ENCODE measurements around the gene PRSS12. TPM values are rescaled to one million over a fixed set of nuclear protein-coding genes. Genes with fewer than 3 reads are reported as not detected.

Gene PRSS12
- total and polyA plus RNA-seq, 2 donors (not counting 1 experiment from before 2014, with no cell fraction given): not detected

DNA sequence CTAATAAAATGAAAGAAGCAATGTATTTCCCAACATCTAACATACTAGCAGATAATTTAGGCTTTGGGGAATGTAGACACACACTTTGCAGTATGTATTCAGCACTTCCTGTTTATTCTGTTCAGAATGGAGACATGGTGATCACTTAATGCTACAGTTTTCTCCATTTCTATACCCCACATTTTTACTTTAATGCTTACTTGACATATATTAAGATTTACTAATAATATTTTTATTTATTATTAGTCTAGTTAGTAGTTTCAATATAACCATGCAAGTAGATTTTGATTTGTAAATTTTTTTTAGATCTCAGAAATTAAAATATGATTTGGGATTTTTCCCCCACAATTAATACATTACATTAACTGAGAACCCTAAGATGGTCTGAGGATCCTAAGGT, 98.4 kb downstream of the PRSS12 start:
- H3K4me3 ChIP-seq (ENCODE audit: control extremely low read depth in 1 of 5, extremely low read depth in 1 of 5, insufficient read depth in 1 of 5, low read depth in 2 of 5, low read length in 4 of 5): no peak overlapping the region
- Mint-ChIP-seq H3K9me3 (ENCODE audit: insufficient read depth) (peaks cover 6% of the 10 kb centered on the region), H3K4me1 (no peaks in the 10 kb centered on the region), H3K4me3 (no peak overlapping the region), H3K27ac (no peak overlapping the region), H3K27me3 (no peaks in the 10 kb centered on the region)
- H3K27me3 ChIP-seq (replicated peaks in 1 of 4; ENCODE audit: control extremely low read depth in 1 of 4, control insufficient read depth in 3 of 4, insufficient read depth in 4 of 4, low read length in 3 of 4): no peaks in the 10 kb centered on the region
- H3K4me1 ChIP-seq (ENCODE audit: control insufficient read depth in 2 of 2, insufficient read depth in 2 of 2, low read length in 2 of 2): no peaks in the 10 kb centered on the region
- H3K4me2 ChIP-seq (replicated peaks; ENCODE audit: low read depth, low read length, poor library complexity, severe bottlenecking): no peak overlapping the region
- H3K36me3 ChIP-seq (replicated peaks in 1 of 2; ENCODE audit: control extremely low read depth in 1 of 2, control insufficient read depth in 1 of 2, extremely low read depth in 1 of 2, insufficient read depth in 2 of 2, low read length in 1 of 2): no peaks in the 10 kb centered on the region
- H3K79me2 ChIP-seq (ENCODE audit: control insufficient read depth, insufficient read depth, low read length): no peaks in the 10 kb centered on the region
- ChIA-PET CTCF (no interaction called here), POLR2A (no interaction called here)
- no peak overlapping the region for H2AFZ ChIP-seq (ENCODE audit: insufficient read depth, low read depth, low read length, poor library complexity, severe bottlenecking)
- H3K27ac ChIP-seq (ENCODE audit: low read length in 2 of 2): no peak overlapping the region
- no peak overlapping the region for H3K9ac ChIP-seq (ENCODE audit: low read length)
- no peak for TF ChIP-seq EZH2 (IDR thresholded peaks at IDR 0.05; ENCODE audit: borderline replicate concordance, insufficient read depth, low read depth, low read length, poor library complexity, severe bottlenecking)
- TF ChIP-seq, protein P1, sequence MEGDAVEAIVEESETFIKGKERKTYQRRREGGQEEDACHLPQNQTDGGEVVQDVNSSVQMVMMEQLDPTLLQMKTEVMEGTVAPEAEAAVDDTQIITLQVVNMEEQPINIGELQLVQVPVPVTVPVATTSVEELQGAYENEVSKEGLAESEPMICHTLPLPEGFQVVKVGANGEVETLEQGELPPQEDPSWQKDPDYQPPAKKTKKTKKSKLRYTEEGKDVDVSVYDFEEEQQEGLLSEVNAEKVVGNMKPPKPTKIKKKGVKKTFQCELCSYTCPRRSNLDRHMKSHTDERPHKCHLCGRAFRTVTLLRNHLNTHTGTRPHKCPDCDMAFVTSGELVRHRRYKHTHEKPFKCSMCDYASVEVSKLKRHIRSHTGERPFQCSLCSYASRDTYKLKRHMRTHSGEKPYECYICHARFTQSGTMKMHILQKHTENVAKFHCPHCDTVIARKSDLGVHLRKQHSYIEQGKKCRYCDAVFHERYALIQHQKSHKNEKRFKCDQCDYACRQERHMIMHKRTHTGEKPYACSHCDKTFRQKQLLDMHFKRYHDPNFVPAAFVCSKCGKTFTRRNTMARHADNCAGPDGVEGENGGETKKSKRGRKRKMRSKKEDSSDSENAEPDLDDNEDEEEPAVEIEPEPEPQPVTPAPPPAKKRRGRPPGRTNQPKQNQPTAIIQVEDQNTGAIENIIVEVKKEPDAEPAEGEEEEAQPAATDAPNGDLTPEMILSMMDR (IDR thresholded peaks at IDR 0.05): no peak
- ATAC-seq (ENCODE audit: low read depth) (no peak), DNase-seq (no peak)
- H3K9me3 ChIP-seq (ENCODE audit: control extremely low read depth in 1 of 3, control insufficient read depth in 2 of 3, insufficient read depth in 1 of 3, low read length in 2 of 3): peaks cover 0 to 2% (median 0%) of the 10 kb centered on the region in 3 donors
- no peaks in the 10 kb centered on the region for H4K20me1 ChIP-seq (ENCODE audit: control insufficient read depth, insufficient read depth, low read length, poor library complexity, severe bottlenecking)
- intact Hi-C loops (cut with micrococcal nuclease): no loop called here

DNA sequence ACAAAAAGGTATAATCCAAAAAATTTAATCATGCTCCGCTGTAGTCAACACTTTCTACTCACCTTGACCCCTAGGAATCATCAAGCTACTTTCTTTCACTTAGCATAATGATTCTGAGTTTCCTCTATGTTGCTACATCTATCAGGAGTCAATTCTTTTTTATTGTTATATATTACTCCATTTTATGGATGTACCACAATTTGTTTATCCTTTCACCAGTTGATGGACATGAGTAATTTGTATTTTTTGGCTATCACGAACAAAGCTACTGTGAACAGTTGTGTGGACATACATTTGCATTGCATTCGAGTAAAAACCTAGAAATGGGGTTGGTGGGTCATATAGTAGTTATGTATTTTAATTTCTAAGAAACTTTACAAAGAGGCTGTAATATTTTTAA, 102.9 kb downstream of the PRSS12 start:
- Histone ChIP-seq H3K36me3 (replicated peaks in 1 of 2; ENCODE audit: control extremely low read depth in 1 of 2, control insufficient read depth in 1 of 2, extremely low read depth in 1 of 2, insufficient read depth in 2 of 2, low read length in 1 of 2) (no peaks in the 10 kb centered on the region), H3K4me2 (replicated peaks; ENCODE audit: low read depth, low read length, poor library complexity, severe bottlenecking) (no peak overlapping the region), H4K20me1 (ENCODE audit: control insufficient read depth, insufficient read depth, low read length, poor library complexity, severe bottlenecking) (no peaks in the 10 kb centered on the region), H3K9me3 (ENCODE audit: control extremely low read depth in 1 of 3, control insufficient read depth in 2 of 3, insufficient read depth in 1 of 3, low read length in 2 of 3) (peaks cover 0 to 2% (median 0%) of the 10 kb centered on the region in 3 donors), H3K27me3 (replicated peaks in 1 of 4; ENCODE audit: control extremely low read depth in 1 of 4, control insufficient read depth in 3 of 4, insufficient read depth in 4 of 4, low read length in 3 of 4) (no peaks in the 10 kb centered on the region), H3K4me3 (ENCODE audit: control extremely low read depth in 1 of 5, extremely low read depth in 1 of 5, insufficient read depth in 1 of 5, low read depth in 2 of 5, low read length in 4 of 5) (no peak overlapping the region), H3K27ac (ENCODE audit: low read length in 2 of 2) (no peak overlapping the region), H3K79me2 (ENCODE audit: control insufficient read depth, insufficient read depth, low read length) (no peaks in the 10 kb centered on the region), H3K9ac (ENCODE audit: low read length) (no peak overlapping the region), H3K4me1 (ENCODE audit: control insufficient read depth in 2 of 2, insufficient read depth in 2 of 2, low read length in 2 of 2) (no peaks in the 10 kb centered on the region), H2AFZ (ENCODE audit: insufficient read depth, low read depth, low read length, poor library complexity, severe bottlenecking) (no peak overlapping the region)
- H3K27me3 Mint-ChIP-seq: no peaks in the 10 kb centered on the region
- H3K27ac Mint-ChIP-seq: no peak overlapping the region
- no CpG with 5 or more reads among the region's 3 CpGs for WGBS (ENCODE audit: insufficient coverage)
- ChIA-PET POLR2A (no interaction called here), CTCF (no interaction called here)
- no peak for ATAC-seq (ENCODE audit: low read depth)
- TF ChIP-seq EZH2 (IDR thresholded peaks at IDR 0.05; ENCODE audit: borderline replicate concordance, insufficient read depth, low read depth, low read length, poor library complexity, severe bottlenecking): no peak
- TF ChIP-seq, protein P1 (IDR thresholded peaks at IDR 0.05): no peak
- no peak overlapping the region for H3K4me3 Mint-ChIP-seq
- no peaks in the 10 kb centered on the region for H3K4me1 Mint-ChIP-seq
- intact Hi-C loops (cut with micrococcal nuclease): no loop called here
- DNase-seq: no peak
- H3K9me3 Mint-ChIP-seq (ENCODE audit: insufficient read depth): peaks cover 6% of the 10 kb centered on the region
